OCI-LY1 (cell line): ENCODE measurements around the gene LAMTOR3.

ENCODE experiments used
- H2AFZ ChIP-seq: fragments of 200-600 bp; sonication (generic), shearing (Covaris generic); 2 replicates; pipeline ENCODE4 v1.6.0; 2014; ENCODE audit warnings: antibody characterized with exemption, mild to moderate bottlenecking, low read length
- H3F3A ChIP-seq: fragments of 200-600 bp; sonication (generic), shearing (Covaris generic); 2 replicates; pipeline ENCODE4 v1.6.0; 2014; ENCODE audit warnings: mild to moderate bottlenecking, antibody characterized with exemption, low read length, moderate library complexity; ENCODE audit not compliant: insufficient read depth
- H3K27ac ChIP-seq: fragments of 200-600 bp; sonication (generic); 2 replicates; pipeline ENCODE4 v1.5.1; 2014; ENCODE audit warnings: low read length, mixed run types, mild to moderate bottlenecking, low read depth; ENCODE audit not compliant: poor library complexity, severe bottlenecking
- H3K27me3 ChIP-seq: fragments of 200-600 bp; sonication (generic); 2 replicates; pipeline ENCODE4 v1.6.0; 2014; ENCODE audit warnings: antibody characterized with exemption, mild to moderate bottlenecking, low read length, moderate library complexity; ENCODE audit not compliant: insufficient read depth
- H3K36me3 ChIP-seq: fragments of 200-600 bp; sonication (generic); 2 replicates; pipeline ENCODE4 v1.6.1; 2014; ENCODE audit warnings: mild to moderate bottlenecking, antibody characterized with exemption, low read length, moderate library complexity, mixed read lengths; ENCODE audit not compliant: insufficient read depth
- H3K4me1 ChIP-seq: fragments of 200-600 bp; sonication (generic); 2 replicates; pipeline ENCODE4 v1.5.1; 2014; ENCODE audit warnings: mild to moderate bottlenecking, low read length, moderate library complexity; ENCODE audit not compliant: insufficient read depth, severe bottlenecking
- H3K4me2 ChIP-seq: fragments of 200-600 bp; sonication (generic), shearing (Covaris generic); 2 replicates; pipeline ENCODE4 v1.6.1; 2014; ENCODE audit warnings: low read length
- H3K4me3 ChIP-seq: fragments of 200-600 bp; sonication (generic); 2 replicates; pipeline ENCODE4 v1.5.1; 2014; ENCODE audit warnings: low read length, low read depth, mild to moderate bottlenecking, mixed read lengths; ENCODE audit not compliant: poor library complexity, severe bottlenecking
- H3K79me2 ChIP-seq: fragments of 200-600 bp; shearing (Covaris generic); 2 replicates; pipeline ENCODE4 v1.6.1; 2016; ENCODE audit warnings: mixed run types, low read length, mixed read lengths; ENCODE audit not compliant: insufficient read depth
- H3K9ac ChIP-seq: fragments of 200-600 bp; sonication (generic), shearing (Covaris generic); 2 replicates; pipeline ENCODE4 v1.6.1; 2014; ENCODE audit warnings: mild to moderate bottlenecking, low read length, mixed read lengths
- H3K9me2 ChIP-seq: fragments of 200-600 bp; sonication (generic), shearing (Covaris generic); 2 replicates; pipeline ENCODE4 v1.6.1; 2014; ENCODE audit warnings: low read depth, mild to moderate bottlenecking, low read length, mixed read lengths
- H3K9me3 ChIP-seq: fragments of 200-600 bp; shearing (Covaris generic); 2 replicates; pipeline ENCODE4 v1.6.1; 2014; ENCODE audit warnings: low read length, mixed read lengths
- H4K20me1 ChIP-seq: fragments of 200-600 bp; sonication (generic), shearing (Covaris generic); 2 replicates; pipeline ENCODE4 v1.6.0; 2016; ENCODE audit warnings: mild to moderate bottlenecking, low read length; ENCODE audit not compliant: insufficient read depth
- EZH2 ChIP-seq: fragments of 200-600 bp; sonication (generic), shearing (Covaris generic); IDR thresholded peaks from 2 replicates; pipeline ENCODE4 v1.8.0; 2017; ENCODE audit warnings: borderline replicate concordance, mixed run types, mild to moderate bottlenecking, antibody characterized with exemption, low read length, moderate library complexity, mixed read lengths
- TF ChIP-seq, protein P1 (sequence below): fragments of 200-600 bp; sonication (generic), shearing (Covaris generic); IDR thresholded peaks from 2 replicates; pipeline ENCODE4 v1.5.1; 2017; ENCODE audit warnings: mild to moderate bottlenecking, antibody characterized with exemption, low read length, moderate library complexity, mixed read lengths

The LAMTOR3 gene

DNA sequence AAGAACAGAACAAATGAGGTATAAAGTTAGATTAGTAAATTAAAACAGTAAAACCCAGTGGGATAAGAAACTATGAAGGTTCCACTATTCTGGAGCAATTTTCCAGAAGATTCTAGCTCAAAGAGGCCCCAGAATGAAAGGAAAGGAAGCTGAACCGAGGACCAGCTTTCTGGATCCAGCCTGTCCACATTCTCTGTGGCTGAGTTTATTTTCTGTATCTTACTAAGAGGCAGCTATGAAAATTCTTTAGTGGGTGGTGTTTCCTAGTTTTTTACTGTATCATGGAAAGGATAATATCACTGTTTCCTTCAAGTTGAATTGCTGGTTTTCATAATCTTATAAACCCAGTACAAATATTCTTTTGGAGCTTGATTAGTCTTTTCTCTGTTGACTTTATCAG lies 65.8 kb downstream of the LAMTOR3 start:
- Histone ChIP-seq H4K20me1 (no peaks in the 10 kb centered on the region), H3K9me2 (no peaks in the 10 kb centered on the region), H3K9me3 (no peaks in the 10 kb centered on the region), H3K9ac (no peak overlapping the region), H3K4me2 (no peak overlapping the region), H3K36me3 (peaks cover 27% of the 10 kb centered on the region; the same call in 1 of the 2 replicates), H3K27ac (no peak overlapping the region), H3F3A (no peaks in the 10 kb centered on the region), H3K79me2 (peaks cover 95% of the 10 kb centered on the region), H2AFZ (no peak overlapping the region), H3K27me3 (no peaks in the 10 kb centered on the region), H3K4me3 (no peak overlapping the region), H3K4me1 (peaks cover 27% of the 10 kb centered on the region)
- TF ChIP-seq, protein P1, sequence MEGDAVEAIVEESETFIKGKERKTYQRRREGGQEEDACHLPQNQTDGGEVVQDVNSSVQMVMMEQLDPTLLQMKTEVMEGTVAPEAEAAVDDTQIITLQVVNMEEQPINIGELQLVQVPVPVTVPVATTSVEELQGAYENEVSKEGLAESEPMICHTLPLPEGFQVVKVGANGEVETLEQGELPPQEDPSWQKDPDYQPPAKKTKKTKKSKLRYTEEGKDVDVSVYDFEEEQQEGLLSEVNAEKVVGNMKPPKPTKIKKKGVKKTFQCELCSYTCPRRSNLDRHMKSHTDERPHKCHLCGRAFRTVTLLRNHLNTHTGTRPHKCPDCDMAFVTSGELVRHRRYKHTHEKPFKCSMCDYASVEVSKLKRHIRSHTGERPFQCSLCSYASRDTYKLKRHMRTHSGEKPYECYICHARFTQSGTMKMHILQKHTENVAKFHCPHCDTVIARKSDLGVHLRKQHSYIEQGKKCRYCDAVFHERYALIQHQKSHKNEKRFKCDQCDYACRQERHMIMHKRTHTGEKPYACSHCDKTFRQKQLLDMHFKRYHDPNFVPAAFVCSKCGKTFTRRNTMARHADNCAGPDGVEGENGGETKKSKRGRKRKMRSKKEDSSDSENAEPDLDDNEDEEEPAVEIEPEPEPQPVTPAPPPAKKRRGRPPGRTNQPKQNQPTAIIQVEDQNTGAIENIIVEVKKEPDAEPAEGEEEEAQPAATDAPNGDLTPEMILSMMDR: no peak
- TF ChIP-seq EZH2: no peak
